Heart right ventricle (tissue), 16 donors: ENCODE data around the gene PID1. TPM values are rescaled to one million over a fixed set of nuclear protein-coding genes. Genes with fewer than 3 reads are reported as not detected.

Experiments used
- ATAC-seq, 8 donors: fragments of 200-7000 bp; cut with Tn5 transposase; one replicate each; pipeline ENCODE4 v1.9.1; 2020; ENCODE audit warnings: mild to moderate bottlenecking in 8 of 8, moderate library complexity in 8 of 8, moderate number of reproducible peaks in 1 of 8
- DNase-seq, 2 donors: peaks; one replicate each; pipeline ENCODE4 v3.0.0-alpha.2; 2020
- H3K27ac ChIP-seq, 10 donors: fragments of 200-600 bp; sonication (generic) in 2 of 10; one replicate each; pipeline versions ENCODE4 v1.5.0 to v1.8.0; 2020 to 2022; ENCODE audit warnings: mild to moderate bottlenecking in 3 of 10
- H3K27me3 ChIP-seq, 7 donors: fragments of 200-600 bp; one replicate each; pipeline ENCODE4 v1.8.0; 2021 to 2022; ENCODE audit warnings: mild to moderate bottlenecking in 2 of 7
- H3K36me3 ChIP-seq, 9 donors: fragments of 200-600 bp; sonication (generic) in 1 of 9; one replicate each; pipeline versions ENCODE4 v1.5.0 to v1.8.0; 2020 to 2022; ENCODE audit warnings: mild to moderate bottlenecking in 2 of 9
- H3K4me1 ChIP-seq, 9 donors: fragments of 200-600 bp; sonication (generic) in 1 of 9; one replicate each; pipeline versions ENCODE4 v1.5.0 to v1.8.0; 2020 to 2022; ENCODE audit warnings: mild to moderate bottlenecking in 4 of 9
- H3K4me3 ChIP-seq, 10 donors: fragments of 200-600 bp; sonication (generic) in 2 of 10; one replicate each; pipeline versions ENCODE4 v1.5.0 to v1.8.0; 2020 to 2022; ENCODE audit warnings: mild to moderate bottlenecking in 7 of 10, moderate library complexity in 2 of 10
- H3K9me3 ChIP-seq, 11 donors: fragments of 200-600 bp in 10 of 11; sonication (generic) in 2 of 11; one replicate each; pipeline versions ENCODE4 v1.5.0 to v1.8.0; 2013 to 2022; ENCODE audit warnings: mild to moderate bottlenecking in 2 of 11, control low read depth in 1 of 11, moderate library complexity in 1 of 11
- CTCF ChIP-seq, 9 donors: fragments of 200-600 bp; sonication (generic) in 2 of 9; IDR thresholded peaks; one replicate each; pipeline versions ENCODE4 v1.5.0 to v1.8.0; 2021 to 2022; ENCODE audit warnings: antibody characterized with exemption in 9 of 9, mild to moderate bottlenecking in 5 of 9, moderate library complexity in 1 of 9
- WGBS, 2 donors: extraction: QIAGEN DNeasy Blood & Tissue Kit; methylation state at CpG; one replicate each; pipeline ENCODE4 v1.1.7; 2013; ENCODE audit warnings: inconsistent platforms in 1 of 2; 5-methylcytosine and 5-hydroxymethylcytosine counted together
- intact Hi-C, 10 donors: fragments of 100-400 bp; cut with DNase I; formaldehyde crosslinking; loops; one replicate each; pipeline versions ENCODE4 v1.11.1 to v1.14.2; 2022
- polyA plus RNA-seq, 2 donors: library from polyadenylated mRNA; stranded (reverse); fragments of 200-250 nt; gene quantifications; one replicate each; pipeline ENCODE4 v1.2.3, GENCODE V29; 2013
- total RNA-seq, 10 donors: library from RNA; stranded (reverse); fragmentation: NEBNext Ultra II Directional in 3 of 10; extraction: Animal tissue kit (Norgen Biotek cat#: 25700) in 3 of 10; gene quantifications; one replicate each; pipeline versions ENCODE4 v1.2.1 to v1.2.4, GENCODE V29; 2021 to 2023
- donor health status: Arrhythmogenic right ventricular cardiomyopathy.
- donor health status: ischemic (EF 13 %, LVEDD 7.1; RV severe dilation, severe dysfunction).
- donor health status: healthy with polysubstance abuse.
- donor health status: DM: no; HTN: yes; CAD: no.
- donor health status: DM: no; HTN: no; CAD: no.
- donor health status: ischemic (EF 25% LVEDD 6.9; RV normal size, moderate dysfunction).
- donor health status: ischemic (EF 25% LVEDD 5.7; RV mildly dilated, moderate dysfunction).
- donor health status: healthy.
- donor health status: DM: yes; HTN: yes; CAD: no.
- donor health status: Ischemic cardiomyopathy.
- donor health status: ischemic (EF 35%, LVEDD 5.7; RV mildly dilated, moderate dysfunction).
- donor health status: nonischemic (EF 11% LVEDD 7.7; RV severe dilation, severe dysfunction).
- donor health status: DM: yes; HTN: yes; CAD: no.
- donor health status: PGD.
- donor health status: ischemic (EF 29% LVEDD 5.4; RV normal size, mild dysfunction).
- donor health status: nonischemic (EF 23%, LVEDD 6.1; RV moderate dilation, normal function).

The PID1 gene
- total and polyA plus RNA-seq, 12 donors, result 3.6 to 12.0 (median 6.1) TPM

DNA sequence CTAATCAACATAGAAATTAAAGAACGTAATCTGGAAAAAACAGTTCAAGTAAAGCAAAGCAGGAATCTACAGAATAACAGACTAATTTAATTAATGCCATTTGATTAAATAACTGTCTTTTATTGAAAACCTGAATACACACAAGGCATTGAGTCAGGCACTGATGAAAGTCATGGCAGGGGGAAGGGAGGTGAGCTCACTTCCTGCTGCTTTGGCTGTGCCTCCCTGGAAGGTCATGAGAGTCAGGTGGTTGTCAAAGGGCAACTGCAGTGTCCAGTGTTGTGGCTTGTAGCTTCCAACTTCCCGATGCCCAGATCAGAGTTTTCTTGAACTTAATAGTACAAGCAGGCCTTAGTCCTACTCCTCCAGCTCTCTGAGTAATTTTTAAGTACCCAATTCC, 180.9 kb downstream of the PID1 start:
- peak in 3 of 8 donors; percentile 43 to 50 (median 47) for ATAC-seq
- no peak for TF ChIP-seq CTCF (IDR thresholded peaks at IDR 0.05)
- no peak for DNase-seq
- H3K4me1 ChIP-seq, result peaks cover 2 to 33% (median 20%) of the 10 kb centered on the region in 9 donors
- no peaks in the 10 kb centered on the region for H3K36me3 ChIP-seq
- intact Hi-C loops, result no loop called here
- H3K27ac ChIP-seq, result no peak overlapping the region
- H3K9me3 ChIP-seq, result no peaks in the 10 kb centered on the region
- WGBS, 2 donors, result 67 to 85% methylated on average over 2 of the region's 2 CpGs
- H3K4me3 ChIP-seq, result no peak overlapping the region
- no peaks in the 10 kb centered on the region for H3K27me3 ChIP-seq

- DNase-seq (no peak), ATAC-seq (no peak)
- H3K36me3 ChIP-seq, result no peaks in the 10 kb centered on the region
- H3K9me3 ChIP-seq, result no peaks in the 10 kb centered on the region
- H3K27me3 ChIP-seq, result no peaks in the 10 kb centered on the region
- no peak overlapping the region for H3K4me3 ChIP-seq
- 68 to 75% methylated on average over 3 of the region's 3 CpGs for WGBS, 2 donors
- intact Hi-C loops, result no loop called here
- H3K4me1 ChIP-seq, result peaks cover 2 to 33% (median 20%) of the 10 kb centered on the region in 9 donors
- no peak overlapping the region for H3K27ac ChIP-seq
- no peak for TF ChIP-seq CTCF (IDR thresholded peaks at IDR 0.05)
Measured at GRCh38 chr2:229089776-229090175, 181.3 kb downstream of the PID1 start.

DNA sequence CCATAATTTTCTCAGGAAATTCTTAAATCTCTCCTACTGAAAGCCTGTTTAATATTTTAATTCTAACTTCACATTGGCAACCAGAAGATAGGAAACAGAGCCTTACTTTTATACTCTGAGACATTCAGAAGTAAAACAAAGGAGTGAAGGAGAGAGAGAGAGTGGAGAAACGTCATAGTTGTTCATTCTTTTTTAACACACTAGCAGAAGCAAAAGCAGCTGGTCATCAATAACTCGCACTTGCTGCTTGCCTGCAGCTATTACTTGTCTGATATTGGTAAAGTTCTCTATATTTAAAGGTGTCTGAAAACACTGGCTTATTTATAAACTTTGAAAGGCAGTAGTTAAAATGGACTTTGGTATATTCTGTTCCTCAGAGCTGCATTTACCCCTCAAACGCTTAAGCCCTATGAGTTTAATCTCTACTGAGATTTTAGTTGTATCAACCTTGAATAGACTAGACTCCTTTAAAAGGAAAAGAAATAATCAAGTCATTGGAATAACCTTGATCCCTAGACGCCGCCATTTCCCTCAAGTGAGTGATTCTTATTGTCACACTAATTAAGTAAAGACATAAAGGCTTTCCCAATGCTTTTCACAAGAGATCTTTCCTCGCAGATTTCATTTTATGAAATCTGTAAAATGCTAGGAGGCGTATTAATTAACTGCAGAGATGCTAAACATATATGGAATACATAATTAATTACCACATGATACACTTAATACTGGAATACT, 182.0 kb downstream of the PID1 start:
- Histone ChIP-seq H3K36me3 (no peaks in the 10 kb centered on the region), H3K27ac (peak overlapping the region in 1 of 10 donors; percentile 4), H3K27me3 (no peaks in the 10 kb centered on the region), H3K4me3 (no peak overlapping the region), H3K9me3 (no peaks in the 10 kb centered on the region), H3K4me1 (peaks cover 2 to 39% (median 27%) of the 10 kb centered on the region in 9 donors)
- DNase-seq (no peak), ATAC-seq (no peak)
- no peak for TF ChIP-seq CTCF (IDR thresholded peaks at IDR 0.05)
- WGBS, 2 donors, result 68 to 79% methylated on average over 7 of the region's 7 CpGs
- intact Hi-C loops, result no loop called here

DNA sequence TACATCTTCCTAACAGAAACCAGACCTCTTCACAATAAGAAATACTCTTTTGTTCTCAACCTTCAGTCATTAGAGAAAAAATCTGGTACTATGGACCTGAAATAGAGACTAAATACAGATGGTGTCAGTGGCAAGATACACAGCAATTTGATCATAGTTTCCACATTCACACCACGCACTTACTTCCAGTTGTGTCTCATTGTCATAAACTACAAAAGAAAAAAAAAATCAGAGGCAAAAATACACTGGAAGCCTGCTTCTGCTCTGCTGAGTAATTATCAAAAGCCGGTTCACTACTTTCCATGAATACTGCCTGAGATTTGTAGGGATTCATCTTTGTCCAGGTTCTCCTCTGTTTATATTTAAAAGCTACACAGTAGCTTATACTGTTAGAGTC, 182.6 kb downstream of the PID1 start:
- H3K4me1 ChIP-seq, result peaks cover 2 to 41% (median 28%) of the 10 kb centered on the region in 9 donors
- peak overlapping the region in 2 of 10 donors; percentile 4 to 53 for H3K27ac ChIP-seq
- WGBS, 2 donors, result 65 to 69% methylated on average over 2 of the region's 2 CpGs

More for the DNA sequence above, 182.6 kb downstream of the PID1 start:
- no peaks in the 10 kb centered on the region for H3K36me3 ChIP-seq
- ATAC-seq, result no peak
- intact Hi-C loops, result no loop called here
- H3K9me3 ChIP-seq, result no peaks in the 10 kb centered on the region
- H3K27me3 ChIP-seq, result no peaks in the 10 kb centered on the region
- DNase-seq, result no peak
- H3K4me3 ChIP-seq, result no peak overlapping the region
- TF ChIP-seq CTCF (IDR thresholded peaks at IDR 0.05), result no peak
